DMS153 treated with DMSO at 0.1 percent for 48 hours (cell line): Measurements from ENCODE around the gene CSRP3.

ENCODE experiments used
- DNase-seq: peaks from one replicate; lab custom pipeline; 2025; ENCODE audit not compliant: unreplicated experiment; lab: John Stamatoyannopoulos, UW

The CSRP3 gene

DNA sequence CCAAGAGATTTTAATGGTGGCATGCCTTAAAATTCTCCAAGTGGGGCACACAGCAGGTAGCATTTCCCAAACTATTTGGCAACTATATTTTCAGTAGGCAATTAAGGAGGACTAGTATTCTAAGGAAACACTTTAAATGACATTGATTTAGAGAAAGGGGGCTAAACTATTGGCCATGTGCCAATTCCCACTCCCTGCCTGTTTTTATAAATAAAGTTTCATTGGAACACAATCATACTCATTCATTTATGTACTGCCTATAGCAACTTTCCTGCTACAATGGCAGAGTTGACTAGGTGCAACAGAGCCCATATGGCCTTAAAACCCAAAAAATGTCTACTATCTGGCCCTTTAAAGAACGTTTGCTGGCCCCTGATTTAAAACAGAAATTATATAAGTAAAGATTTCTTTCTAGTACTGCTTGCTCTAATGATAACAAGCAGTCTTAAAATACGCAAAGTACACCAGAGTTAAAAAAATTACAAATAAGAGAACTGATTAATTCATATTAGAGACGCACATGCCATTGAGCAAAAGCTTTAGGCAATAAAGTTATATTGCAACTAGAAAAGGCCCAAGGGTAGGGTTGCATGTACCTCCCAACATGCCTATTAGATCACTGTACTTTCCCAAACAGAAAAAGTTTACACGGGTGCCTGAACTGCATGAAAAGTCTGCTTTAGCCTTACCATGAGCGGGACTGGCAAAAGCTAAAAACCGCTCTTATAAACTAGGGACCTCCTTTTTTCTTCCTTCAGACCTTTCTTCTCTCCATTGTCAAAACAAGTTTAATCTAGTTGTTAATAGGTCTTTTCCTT is 24.8 kb upstream of the CSRP3 start:
- no peak for DNase-seq

DNA sequence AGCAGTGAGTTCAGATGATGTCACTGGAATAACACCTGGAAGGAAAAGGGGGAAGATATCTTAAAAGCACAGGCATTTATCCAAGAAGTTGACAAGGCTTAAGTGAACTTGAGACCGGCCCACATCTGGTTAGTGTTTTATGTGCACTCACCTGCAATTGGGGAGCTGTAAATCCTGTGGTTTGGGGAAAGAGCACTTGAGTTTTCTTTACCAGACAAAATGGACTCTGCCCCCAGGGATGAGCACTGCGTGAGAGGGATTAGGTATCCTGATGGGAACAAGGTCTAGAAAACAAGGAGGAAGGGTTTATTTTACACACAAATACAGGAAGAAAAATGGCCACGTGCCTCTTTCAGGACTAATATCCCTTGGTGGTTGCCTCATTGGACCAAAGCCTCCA is 23.8 kb upstream of the CSRP3 start:
- DNase-seq = no peak

DNA sequence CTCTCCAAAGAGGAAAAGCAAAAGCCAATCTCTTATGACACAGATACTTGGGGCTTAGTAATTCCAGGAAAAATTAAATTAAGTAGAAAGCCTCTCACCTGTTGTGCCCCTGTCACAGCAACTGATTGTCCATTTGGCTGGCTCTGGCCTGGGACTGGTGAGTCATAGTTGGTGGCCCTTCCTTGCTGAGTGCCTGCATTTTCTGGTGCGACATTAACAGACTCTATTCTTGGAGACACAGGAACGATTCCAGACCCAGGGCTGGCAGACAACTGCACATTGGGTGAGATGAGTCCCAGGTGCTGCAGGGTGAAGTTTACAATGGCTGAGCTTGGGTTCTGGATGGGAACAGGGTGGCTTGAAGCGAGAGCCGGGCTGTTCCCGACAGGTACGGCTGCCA is 23.3 kb upstream of the CSRP3 start:
- DNase-seq = no peak

DNA sequence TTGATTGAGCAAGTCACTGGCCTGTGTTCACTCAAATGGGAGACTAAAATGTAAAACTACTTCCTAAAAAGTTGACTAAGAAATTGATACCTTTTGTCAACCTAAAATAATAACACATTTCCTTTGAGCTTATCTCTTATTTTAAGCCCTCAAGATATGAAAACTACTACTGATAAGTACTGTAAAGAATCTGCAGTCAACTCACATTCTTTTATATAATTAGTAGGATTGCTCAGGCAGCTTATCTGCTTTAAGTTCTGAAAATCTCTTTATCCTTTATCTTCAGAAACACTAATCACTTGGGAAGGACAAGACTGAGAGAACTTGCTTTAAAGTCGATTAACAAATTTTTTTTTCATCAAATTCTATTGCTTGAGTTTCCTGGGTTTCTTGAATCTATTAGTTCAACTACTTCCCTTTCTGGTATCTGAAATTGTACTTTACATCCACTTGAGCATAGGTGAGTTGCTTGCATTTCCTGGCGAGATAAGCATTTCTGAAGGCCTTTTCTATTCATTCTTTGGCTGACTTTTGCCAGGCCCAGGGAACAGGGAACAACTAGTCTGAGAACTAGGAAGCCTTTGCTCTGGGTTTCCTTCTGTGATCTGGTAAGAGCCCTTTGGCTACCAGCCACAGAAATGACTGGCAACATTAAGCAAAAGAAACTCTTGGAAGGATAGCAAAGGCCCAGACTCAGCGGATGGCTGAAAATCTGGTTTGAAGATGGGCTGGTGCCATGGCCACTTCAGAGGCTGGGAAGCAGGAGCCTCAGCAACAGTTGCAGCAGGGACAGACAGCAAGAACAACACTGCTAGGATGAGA is 19.3 kb upstream of the CSRP3 start:
- no peak for DNase-seq

- DNase-seq = no peak
These were observed 17.1 kb upstream of the CSRP3 start for GRCh38 chr11:19218786-19219460.

GRCh38 chr11:19218216-19218615 is 16.4 kb upstream of the CSRP3 start:
- no peak for DNase-seq

DNA sequence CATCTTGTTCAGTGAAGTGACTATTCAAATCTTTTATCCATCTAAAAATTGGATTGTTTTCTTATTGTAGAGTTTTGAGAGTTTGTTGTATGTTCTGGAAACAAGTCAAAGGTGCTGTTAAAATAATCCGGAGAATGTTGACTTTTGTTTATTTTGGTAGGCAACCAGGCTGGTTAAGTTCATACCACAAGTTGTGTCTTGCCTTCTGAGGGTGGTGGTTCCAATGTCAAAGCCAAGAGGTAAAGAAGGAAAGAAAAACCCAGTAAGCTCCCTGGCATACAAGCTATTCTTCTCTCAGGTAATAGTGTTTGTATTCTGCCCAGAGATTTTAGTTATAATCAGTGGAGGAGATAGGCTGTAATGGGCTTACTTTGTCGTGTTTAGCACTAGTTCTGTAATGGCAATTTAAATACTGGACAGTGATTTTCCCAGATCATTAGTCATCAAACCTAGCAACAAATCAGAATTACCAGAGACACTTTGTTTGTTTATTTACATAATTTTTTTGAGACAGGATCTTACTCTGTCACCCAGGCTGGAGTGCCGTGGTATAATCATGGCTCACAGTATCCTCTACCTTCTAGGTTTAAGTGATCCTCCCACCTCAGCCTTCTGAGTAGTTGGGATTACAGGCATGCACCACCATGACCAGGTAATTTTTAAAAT is 15.1 kb upstream of the CSRP3 start:
- no peak for DNase-seq

DNA sequence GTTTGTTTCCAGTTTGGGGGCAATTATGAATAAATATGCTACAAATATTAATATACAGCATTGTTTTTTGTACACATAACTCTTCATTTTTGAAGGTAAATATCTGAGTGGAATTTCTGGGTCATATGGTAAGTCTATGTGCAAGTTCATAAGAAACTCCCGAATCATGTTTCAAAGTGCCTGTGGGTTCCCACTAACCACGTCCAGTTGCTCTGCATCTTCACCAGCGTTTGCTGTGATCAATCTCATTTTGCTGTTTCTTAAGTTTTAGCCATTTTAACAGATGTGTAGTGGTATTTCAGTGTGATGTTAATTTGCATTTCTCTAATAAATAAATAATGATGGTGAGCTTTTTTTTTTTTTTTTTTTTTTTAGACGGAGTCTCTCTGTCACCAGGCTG is 14.2 kb upstream of the CSRP3 start:
- no peak for DNase-seq

DNA sequence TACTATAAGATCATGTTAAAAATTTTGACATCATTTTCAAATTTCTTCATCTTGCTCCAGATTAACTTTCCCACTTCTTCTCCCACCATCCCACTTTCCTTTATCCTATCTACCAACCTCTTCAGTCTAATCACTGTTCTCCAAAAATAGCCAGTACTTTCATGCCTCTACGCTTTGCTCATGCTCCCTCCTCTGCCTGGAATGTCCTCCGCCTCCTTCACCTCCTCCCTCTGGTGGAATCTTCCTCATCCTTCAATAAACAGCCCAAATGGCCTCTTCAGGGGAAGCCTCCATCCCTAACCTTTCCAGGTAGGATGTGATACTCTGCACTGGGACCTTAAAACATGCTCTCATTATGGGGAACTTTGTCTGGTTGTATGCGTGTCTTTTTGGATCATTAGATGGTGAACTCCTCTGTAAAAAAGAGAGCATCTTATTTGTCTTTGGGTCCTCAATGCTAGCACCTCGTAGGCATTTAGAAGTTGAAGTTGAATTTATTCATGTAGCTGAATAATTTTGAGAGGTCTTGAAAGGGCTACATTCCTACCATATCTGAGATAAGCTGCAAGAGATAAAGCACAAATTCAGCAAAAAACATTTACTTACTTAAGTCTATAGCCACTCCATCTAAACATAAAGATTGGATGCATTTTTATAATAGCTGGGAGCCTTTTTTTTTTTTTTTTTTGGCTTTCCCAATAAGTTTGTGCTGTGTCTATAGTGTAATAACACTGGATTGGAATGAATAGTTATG is 8.0 kb upstream of the CSRP3 start:
- no peak for DNase-seq

GRCh38 chr11:19208959-19209546 is 7.3 kb upstream of the CSRP3 start:
- no peak for DNase-seq

GRCh38 chr11:19208181-19208580 is 6.4 kb upstream of the CSRP3 start:
- DNase-seq = no peak

- DNase-seq = no peak
These were observed 3.1 kb upstream of the CSRP3 start for GRCh38 chr11:19204836-19205235.

GRCh38 chr11:19200410-19201201 is 1.2 kb downstream of the CSRP3 start:
- no peak for DNase-seq

DNA sequence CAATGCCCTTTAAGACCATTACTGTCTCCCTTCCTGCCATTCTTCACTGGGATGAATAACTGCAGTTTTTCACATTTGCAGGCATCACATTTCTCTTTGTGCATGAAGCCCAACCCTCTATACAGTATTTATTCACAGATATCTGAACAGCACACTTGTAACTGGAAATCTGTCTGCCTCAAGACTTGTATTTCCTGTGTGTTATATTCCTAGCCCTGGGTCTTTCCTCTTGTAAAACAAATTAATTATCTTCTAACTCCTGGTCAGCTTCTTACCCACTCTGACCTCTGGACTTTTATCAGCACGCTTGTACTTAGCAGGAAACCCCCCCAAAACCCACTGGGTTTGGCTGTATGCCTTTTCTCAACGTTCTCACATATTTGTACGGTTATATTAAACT is 2.0 kb downstream of the CSRP3 start:
- no peak for DNase-seq

- DNase-seq = no peak
These were observed 2.7 kb downstream of the CSRP3 start for GRCh38 chr11:19199048-19199447.

GRCh38 chr11:19196432-19196831 is 5.4 kb downstream of the CSRP3 start:
- DNase-seq = no peak

DNA sequence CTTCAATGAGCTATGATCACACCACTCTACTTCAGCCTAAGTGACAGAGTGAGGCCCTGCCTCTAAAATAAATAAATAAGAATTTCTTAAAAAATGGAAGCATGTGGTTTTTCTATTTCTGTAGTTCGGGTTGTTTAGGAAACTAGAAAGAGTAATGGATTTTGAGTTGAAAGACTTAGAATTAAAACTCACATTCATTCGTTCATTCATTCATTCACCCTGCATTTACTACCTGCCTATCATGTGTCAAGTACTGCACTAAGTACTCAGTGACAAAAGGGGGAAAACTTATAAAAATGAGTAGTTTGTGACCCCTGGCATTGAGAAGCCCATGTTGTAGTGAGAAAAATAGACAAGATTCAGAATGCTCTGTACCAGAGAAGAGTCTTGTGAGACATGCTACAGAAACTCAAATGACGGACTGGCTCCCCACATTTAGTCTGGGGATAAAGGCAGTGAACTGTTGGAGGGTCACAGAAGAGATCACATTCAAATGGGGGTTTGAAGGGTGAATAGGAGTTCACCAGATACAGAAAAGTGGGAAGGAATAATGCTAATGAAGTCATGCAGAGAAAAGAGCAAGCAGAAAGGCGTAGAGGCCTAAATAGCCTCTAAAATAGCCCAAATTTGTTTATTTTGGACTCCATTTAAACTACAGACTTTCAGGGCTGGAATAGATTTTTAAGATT is 7.0 kb downstream of the CSRP3 start:
- no peak for DNase-seq

- DNase-seq = no peak
These were observed 7.9 kb downstream of the CSRP3 start for GRCh38 chr11:19193916-19194315.
